WTC11 (cell line): ENCODE measurements around the gene PMIS2. TPM values are rescaled to one million over a fixed set of nuclear protein-coding genes. Genes with fewer than 3 reads are reported as not detected.

Source experiments
- ATAC-seq: fragments of 200-7000 bp; cut with Tn5 transposase; 2 replicates; pipeline ENCODE4 v1.10.0; 2021; ENCODE audit warnings: mild to moderate bottlenecking, moderate library complexity
- CTCF ChIA-PET: fragments of 300-600 bp; sonication (Branson Sonifier 250); formaldehyde crosslinking; loops from one replicate; lab custom pipeline; 2021; ENCODE audit warnings: antibody characterized with exemption; lab: Charles Lee
- POLR2A ChIA-PET: fragments of 350-600 bp; sonication (Branson Sonifier 250); formaldehyde crosslinking; loops from one replicate; lab custom pipeline; 2021; ENCODE audit warnings: antibody characterized with exemption; lab: Charles Lee
- DNase-seq: peaks from one replicate; pipeline ENCODE4 v3.0.0; 2021; ENCODE audit warnings: low spot score
- H3K27ac Mint-ChIP-seq: 2 replicates; pipeline ENCODE4 v1.8.0; 2021; ENCODE audit warnings: mixed read lengths
- H3K27me3 Mint-ChIP-seq: 2 replicates; pipeline ENCODE4 v1.8.0; 2021; ENCODE audit warnings: low read depth, mild to moderate bottlenecking, moderate library complexity, mixed read lengths
- H3K36me3 Mint-ChIP-seq: 2 replicates; pipeline ENCODE4 v1.8.0; 2021; ENCODE audit warnings: mixed read lengths
- H3K4me1 Mint-ChIP-seq: 2 replicates; pipeline ENCODE4 v1.8.0; 2022; ENCODE audit warnings: mixed read lengths
- H3K4me3 Mint-ChIP-seq: 2 replicates; pipeline ENCODE4 v1.8.0; 2021; ENCODE audit warnings: mild to moderate bottlenecking, moderate library complexity, mixed read lengths
- H3K9me3 Mint-ChIP-seq: 2 replicates; pipeline ENCODE4 v1.8.0; 2021; ENCODE audit warnings: mixed read lengths
- ATF2 ChIP-seq: sonication (generic); formaldehyde crosslinking; IDR thresholded peaks from 2 replicates; pipeline ENCODE4 v1.8.1; 2022; ENCODE audit warnings: low read depth, missing genetic modification reagents, borderline replicate concordance
- ATF6 ChIP-seq: sonication (generic); formaldehyde crosslinking; IDR thresholded peaks from 2 replicates; pipeline ENCODE4 v1.8.1; 2023; ENCODE audit warnings: mild to moderate bottlenecking, missing genetic modification reagents
- ELF4 ChIP-seq: sonication (generic); formaldehyde crosslinking; IDR thresholded peaks from 2 replicates; pipeline ENCODE4 v1.8.1; 2022; ENCODE audit warnings: low read depth, mild to moderate bottlenecking, moderate library complexity, missing genetic modification reagents
- GABPB1 ChIP-seq: sonication (generic); formaldehyde crosslinking; IDR thresholded peaks from 2 replicates; pipeline ENCODE4 v1.8.1; 2023; ENCODE audit warnings: mild to moderate bottlenecking, missing genetic modification reagents
- HMGA2 ChIP-seq: fragments of 250-450 bp; sonication (Bioruptor Pico); IDR thresholded peaks from 2 replicates; pipeline ENCODE4 v1.4.0; 2021; ENCODE audit warnings: mild to moderate bottlenecking, moderate library complexity
- KAT7 ChIP-seq: sonication (generic); formaldehyde crosslinking; IDR thresholded peaks from 2 replicates; pipeline ENCODE4 v1.8.1; 2023; ENCODE audit warnings: missing genetic modification reagents, mild to moderate bottlenecking, borderline replicate concordance
- NFE2L1 ChIP-seq: sonication (generic); formaldehyde crosslinking; IDR thresholded peaks from 2 replicates; pipeline ENCODE4 v1.8.1; 2023; ENCODE audit warnings: missing genetic modification reagents
- PRDM15 ChIP-seq: sonication (generic); formaldehyde crosslinking; IDR thresholded peaks from 2 replicates; pipeline ENCODE4 v1.8.0; 2022; ENCODE audit warnings: missing genetic modification reagents
- STAT6 ChIP-seq: sonication (generic); formaldehyde crosslinking; conservative IDR thresholded peaks from 2 replicates; pipeline ENCODE4 v1.8.1; 2023; ENCODE audit warnings: mild to moderate bottlenecking, low read depth, missing genetic modification reagents, moderate library complexity
- TP53 ChIP-seq: sonication (generic); formaldehyde crosslinking; IDR thresholded peaks from 2 replicates; pipeline ENCODE4 v1.8.1; 2023; ENCODE audit warnings: mild to moderate bottlenecking, missing genetic modification reagents
- ZMAT4 ChIP-seq: fragments of 250-450 bp; sonication (Bioruptor Pico); IDR thresholded peaks from 2 replicates; pipeline ENCODE4 v1.9.0; 2021; ENCODE audit warnings: mild to moderate bottlenecking
- ZNF671 ChIP-seq: fragments of 250-450 bp; sonication (Bioruptor Pico); IDR thresholded peaks from 2 replicates; pipeline ENCODE4 v1.8.0; 2021; ENCODE audit warnings: mild to moderate bottlenecking
- total RNA-seq: library from RNA; stranded (reverse); gene quantifications from 3 replicates; pipeline ENCODE4 v1.2.3, GENCODE V29; 2021
- TF ChIP-seq, protein P1 (sequence below): fragments of 250-450 bp; sonication (Bioruptor Pico); IDR thresholded peaks from 2 replicates; pipeline ENCODE4 v1.9.0; 2021; ENCODE audit warnings: mild to moderate bottlenecking, borderline replicate concordance

Gene PMIS2
- total RNA-seq, 1 experiment from 2014 or later, result not detected

DNA sequence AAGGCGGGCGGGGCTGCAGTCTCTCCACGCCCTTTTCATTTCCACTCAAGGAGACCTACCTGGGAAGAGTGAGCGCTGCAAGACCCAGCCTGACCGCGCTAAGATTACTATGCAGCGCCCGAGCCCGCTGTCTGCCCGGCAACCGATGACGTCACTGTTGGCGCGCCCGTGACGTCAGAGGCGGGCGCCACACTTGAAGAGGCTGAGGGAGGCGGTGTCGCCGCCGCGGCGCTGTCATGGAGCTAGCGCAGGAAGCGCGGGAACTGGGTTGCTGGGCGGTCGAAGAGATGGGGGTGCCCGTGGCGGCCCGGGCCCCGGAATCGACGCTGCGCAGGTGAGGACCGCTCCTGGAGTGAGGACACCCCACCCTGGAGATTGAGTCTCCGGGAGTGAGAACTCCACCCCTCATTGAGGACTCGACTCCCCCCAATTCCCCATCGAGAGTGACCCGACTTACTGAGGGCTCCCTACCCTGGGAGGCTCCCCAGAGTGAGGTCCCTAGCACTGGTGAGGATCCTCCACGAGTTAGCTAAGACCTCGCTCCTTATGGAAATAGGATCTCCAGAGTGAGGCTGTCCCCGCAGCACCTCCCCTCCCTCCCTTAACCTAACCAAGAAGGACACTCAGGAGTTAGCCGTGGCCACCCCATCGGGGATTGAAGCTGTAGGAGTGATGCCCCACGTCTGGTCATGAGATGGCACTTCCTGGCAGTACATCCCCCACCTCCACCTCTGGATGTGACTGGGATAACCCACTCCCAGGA, 26.8 kb downstream of the PMIS2 start, which contains the start of gene HAUS5 (continued):
- TF ChIP-seq, protein P1, sequence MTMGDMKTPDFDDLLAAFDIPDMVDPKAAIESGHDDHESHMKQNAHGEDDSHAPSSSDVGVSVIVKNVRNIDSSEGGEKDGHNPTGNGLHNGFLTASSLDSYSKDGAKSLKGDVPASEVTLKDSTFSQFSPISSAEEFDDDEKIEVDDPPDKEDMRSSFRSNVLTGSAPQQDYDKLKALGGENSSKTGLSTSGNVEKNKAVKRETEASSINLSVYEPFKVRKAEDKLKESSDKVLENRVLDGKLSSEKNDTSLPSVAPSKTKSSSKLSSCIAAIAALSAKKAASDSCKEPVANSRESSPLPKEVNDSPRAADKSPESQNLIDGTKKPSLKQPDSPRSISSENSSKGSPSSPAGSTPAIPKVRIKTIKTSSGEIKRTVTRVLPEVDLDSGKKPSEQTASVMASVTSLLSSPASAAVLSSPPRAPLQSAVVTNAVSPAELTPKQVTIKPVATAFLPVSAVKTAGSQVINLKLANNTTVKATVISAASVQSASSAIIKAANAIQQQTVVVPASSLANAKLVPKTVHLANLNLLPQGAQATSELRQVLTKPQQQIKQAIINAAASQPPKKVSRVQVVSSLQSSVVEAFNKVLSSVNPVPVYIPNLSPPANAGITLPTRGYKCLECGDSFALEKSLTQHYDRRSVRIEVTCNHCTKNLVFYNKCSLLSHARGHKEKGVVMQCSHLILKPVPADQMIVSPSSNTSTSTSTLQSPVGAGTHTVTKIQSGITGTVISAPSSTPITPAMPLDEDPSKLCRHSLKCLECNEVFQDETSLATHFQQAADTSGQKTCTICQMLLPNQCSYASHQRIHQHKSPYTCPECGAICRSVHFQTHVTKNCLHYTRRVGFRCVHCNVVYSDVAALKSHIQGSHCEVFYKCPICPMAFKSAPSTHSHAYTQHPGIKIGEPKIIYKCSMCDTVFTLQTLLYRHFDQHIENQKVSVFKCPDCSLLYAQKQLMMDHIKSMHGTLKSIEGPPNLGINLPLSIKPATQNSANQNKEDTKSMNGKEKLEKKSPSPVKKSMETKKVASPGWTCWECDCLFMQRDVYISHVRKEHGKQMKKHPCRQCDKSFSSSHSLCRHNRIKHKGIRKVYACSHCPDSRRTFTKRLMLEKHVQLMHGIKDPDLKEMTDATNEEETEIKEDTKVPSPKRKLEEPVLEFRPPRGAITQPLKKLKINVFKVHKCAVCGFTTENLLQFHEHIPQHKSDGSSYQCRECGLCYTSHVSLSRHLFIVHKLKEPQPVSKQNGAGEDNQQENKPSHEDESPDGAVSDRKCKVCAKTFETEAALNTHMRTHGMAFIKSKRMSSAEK (CRISPR knock-in tag), result no peak
- TF ChIP-seq ZNF671 (CRISPR knock-in tag) (no peak), ATF6 (no peak), ZMAT4 (CRISPR knock-in tag) (no peak), PRDM15 (CRISPR knock-in tag) (no peak), TP53 (no peak), ATF2 (CRISPR knock-in tag) (peak; percentile 73; the same call in 1 of the 2 replicates), NFE2L1 (CRISPR knock-in tag) (no peak), ELF4 (CRISPR knock-in tag) (no peak)

- Mint-ChIP-seq H3K9me3 (peaks cover 2% of the 10 kb centered on the region), H3K27ac (no peak overlapping the region)
- no peak for TF ChIP-seq HMGA2 (CRISPR knock-in tag)
- no peak for TF ChIP-seq GABPB1
- no peak for TF ChIP-seq STAT6 (CRISPR knock-in tag)
- no peak for TF ChIP-seq KAT7 (CRISPR knock-in tag)
These were observed 27.6 kb downstream of the PMIS2 start for GRCh38 chr19:35613574-35613973.

More at GRCh38 chr19:35613574-35613973, 27.6 kb downstream of the PMIS2 start:
- POLR2A ChIA-PET, result interaction anchor here (1.2 kb wide), 1 partner anchor 15 kb away, joined by 3 read pairs; no protein-coding TSS in a partner anchor
- Mint-ChIP-seq H3K27me3 (peaks cover 23% of the 10 kb centered on the region), H3K4me3 (peak overlapping the region; percentile 76), H3K4me1 (no peaks in the 10 kb centered on the region), H3K36me3 (peaks cover 8% of the 10 kb centered on the region)
- DNase-seq (no peak), ATAC-seq (no peak)
- CTCF ChIA-PET, result interaction anchor here (0.6 to 3.1 kb wide), 6 partner anchors 30 to 124 kb away, joined by 3 to 16 read pairs (median 6); no protein-coding TSS in a partner anchor
